Activated CD8-positive, alpha-beta memory T cell treated with anti-CD3 and anti-CD28 coated beads, Interleukin-2, amount 50 U/mL, for 1 hour (primary cell): ENCODE data around the gene DUSP10.
A peak's percentile ranks its signal among the peaks of the same experiment; 100 is the strongest.

Experiments used
- DNase-seq: peaks from one replicate; pipeline ENCODE4 v3.0.0-alpha.2; 2020; ENCODE audit errors: extremely low read depth

The DUSP10 gene

GRCh38 chr1:221741703-221742554 is at the start of gene DUSP10:
Gene DUSP10 (minus strand): TSS chr1:221742089. CDS start chr1:221739744, 2,345 bp downstream.
- DNase-seq: peak; percentile 96

GRCh38 chr1:221788466-221788865 is 46.6 kb upstream of the DUSP10 start:
- DNase-seq: no peak

GRCh38 chr1:221786647-221787046 is 44.8 kb upstream of the DUSP10 start:
- no peak for DNase-seq

DNA sequence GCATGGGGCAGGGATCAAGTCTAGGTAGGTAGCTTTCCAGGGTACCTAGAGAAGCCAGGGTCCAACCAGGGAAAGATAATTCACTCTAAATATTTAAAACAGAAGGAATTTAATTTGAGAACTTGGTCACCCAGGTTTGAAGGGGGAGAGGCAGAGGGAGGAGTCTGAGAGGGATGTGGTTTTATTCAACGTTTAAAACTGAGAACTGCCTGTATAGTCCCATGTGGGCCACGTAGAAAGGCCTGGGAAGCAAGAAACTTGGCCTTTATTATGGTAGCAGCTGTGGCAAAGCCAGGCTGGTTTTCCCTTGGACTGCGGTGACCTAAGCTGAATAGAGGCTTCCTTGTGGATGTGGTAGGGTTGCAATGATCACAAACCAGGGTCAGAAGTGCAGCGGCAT is 42.0 kb upstream of the DUSP10 start:
- no peak for DNase-seq

- DNase-seq: no peak
Observed at GRCh38 chr1:221783437-221783836, 41.5 kb upstream of the DUSP10 start.

- DNase-seq: no peak
Observed at GRCh38 chr1:221782970-221783369, 41.1 kb upstream of the DUSP10 start.

DNA sequence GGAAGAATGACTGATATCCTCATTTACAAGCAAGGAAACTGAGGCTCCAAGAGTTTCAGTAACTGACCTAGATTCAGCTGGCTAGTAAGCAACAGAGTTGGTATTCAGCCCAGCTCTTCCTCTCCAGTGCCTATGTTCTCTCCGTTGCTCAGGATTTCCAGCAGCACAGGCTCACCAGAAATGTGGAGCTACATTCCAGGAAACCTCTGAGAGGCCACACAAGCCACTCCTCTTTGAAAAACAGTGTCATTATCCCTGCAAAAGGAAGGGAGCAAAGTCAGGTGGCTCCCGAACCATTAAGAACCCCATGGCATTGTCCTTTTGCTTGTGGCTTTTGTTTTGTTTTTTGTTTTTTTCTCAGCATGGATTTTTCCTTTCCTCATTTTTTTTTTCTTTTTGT is 40.6 kb upstream of the DUSP10 start:
- DNase-seq: no peak

- no peak for DNase-seq
Observed at GRCh38 chr1:221781102-221781755, 39.3 kb upstream of the DUSP10 start.

DNA sequence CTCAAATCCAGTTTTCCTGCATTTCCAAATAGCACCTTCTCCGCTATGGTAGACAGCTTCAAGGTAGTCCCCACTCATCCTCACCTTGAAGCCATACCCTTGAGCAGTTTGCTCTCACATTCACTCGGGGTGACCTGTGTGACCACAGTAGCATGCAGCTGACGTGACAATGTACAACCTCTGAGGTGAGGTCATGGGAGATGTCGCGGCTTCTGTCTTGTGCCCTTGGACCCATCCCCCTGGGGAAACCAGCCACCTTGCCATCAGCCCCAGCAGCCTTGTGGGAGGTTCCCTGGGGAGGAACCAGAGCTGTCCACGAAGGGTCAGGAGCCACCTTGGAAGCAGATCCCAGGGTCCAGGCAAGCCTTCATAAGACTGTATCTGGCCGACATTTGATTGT is 38.3 kb upstream of the DUSP10 start:
- DNase-seq: no peak

- no peak for DNase-seq
Observed at GRCh38 chr1:221779771-221780170, 37.9 kb upstream of the DUSP10 start.

DNA sequence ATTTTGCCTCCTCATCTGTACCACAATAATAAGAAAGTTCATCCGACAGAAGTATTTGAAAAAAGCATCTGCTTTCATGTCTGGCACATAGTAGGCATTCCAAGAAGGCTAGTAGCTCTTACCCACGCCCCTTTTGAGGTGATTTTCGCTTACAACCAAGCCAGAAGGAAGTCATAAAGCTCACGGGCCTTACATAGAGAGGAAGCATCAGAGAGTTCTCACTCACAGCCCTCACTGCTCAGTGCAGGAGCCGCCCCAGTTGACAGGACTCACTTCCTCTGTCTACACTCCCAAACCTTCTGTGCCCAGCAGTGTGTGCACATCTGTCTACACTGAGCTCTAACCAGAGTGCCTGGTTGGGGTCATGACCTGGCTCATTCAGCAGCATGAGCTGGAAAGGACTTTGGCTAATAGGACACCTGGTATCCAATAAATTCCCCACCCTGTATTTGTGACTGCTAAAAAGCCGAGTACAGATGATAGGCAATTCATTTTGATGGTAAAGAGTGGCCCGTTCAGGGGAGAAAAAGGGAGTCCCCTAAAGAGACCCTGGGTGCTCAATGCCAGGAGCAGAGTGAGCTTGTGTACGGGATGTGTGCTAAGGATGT is 36.8 kb upstream of the DUSP10 start:
- DNase-seq: no peak

DNA sequence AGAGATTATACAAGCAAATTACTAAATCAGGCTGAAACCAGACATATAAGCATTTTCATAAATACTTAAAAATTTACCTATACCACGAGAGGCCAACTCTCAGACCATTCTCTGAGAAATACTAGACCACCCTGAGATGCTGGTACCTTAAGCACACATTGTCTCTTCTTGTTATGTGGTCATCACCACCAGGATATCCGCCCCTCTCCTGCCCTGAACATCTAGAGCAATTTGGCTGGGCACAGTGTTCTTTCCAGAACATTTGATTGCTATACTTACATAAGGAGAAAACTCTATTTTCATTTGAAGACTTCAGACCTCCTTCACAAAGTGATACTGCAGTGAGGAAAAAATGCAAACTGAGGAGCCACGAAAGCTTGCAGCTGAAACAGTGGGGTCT is 36.2 kb upstream of the DUSP10 start:
- no peak for DNase-seq

DNA sequence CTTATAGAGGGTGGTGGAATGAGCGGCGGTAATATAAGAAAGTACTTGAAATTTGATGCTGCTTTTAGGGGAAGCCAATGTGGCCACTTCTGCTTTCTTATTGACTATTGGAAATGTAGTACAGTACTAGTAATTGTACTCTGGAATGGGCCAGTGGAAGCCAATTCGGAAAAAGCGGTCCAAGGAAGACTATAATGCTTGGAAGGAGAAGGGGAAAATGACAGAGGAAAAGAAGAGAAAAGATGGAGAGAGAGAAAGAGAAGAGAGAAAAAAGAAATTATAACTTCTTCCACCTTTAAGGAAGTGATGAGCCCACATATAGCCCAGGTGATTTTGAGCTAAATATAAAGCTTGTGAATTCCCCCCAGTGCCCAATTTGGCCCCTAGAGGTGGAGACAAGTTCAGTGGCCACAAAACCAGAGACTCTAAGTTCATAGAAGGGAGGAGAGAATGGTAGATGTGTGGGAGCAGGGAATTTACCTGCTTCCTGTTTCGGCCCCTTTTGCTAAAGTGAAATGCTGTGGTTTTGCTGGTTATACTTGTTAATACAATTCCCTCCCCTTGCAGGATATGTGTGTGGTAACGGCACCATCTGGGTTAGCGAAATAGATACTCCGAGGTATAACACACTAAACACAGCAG is 35.7 kb upstream of the DUSP10 start:
- no peak for DNase-seq

GRCh38 chr1:221776495-221777301 is 34.8 kb upstream of the DUSP10 start:
- no peak for DNase-seq

DNA sequence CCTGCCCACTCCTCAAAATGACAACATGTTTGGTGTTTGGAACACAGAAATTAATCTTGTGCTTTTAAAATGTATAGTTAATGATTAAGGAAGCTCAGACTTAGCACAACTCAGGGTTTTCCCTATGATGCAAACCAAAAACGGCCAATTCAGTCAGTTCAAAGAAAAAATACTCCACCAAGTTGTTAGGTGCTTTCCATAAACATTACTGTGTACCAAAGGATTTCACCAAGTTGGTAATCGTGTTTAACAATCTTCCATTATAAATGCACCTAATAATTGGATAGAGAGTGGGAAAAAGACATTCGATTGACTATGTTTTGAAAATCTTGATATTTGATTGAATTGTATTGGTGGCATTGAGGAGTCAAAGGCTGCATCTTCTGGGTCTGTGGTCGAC is 33.3 kb upstream of the DUSP10 start:
- DNase-seq: no peak

- DNase-seq: no peak
Observed at GRCh38 chr1:221774054-221774842, 32.4 kb upstream of the DUSP10 start.

DNA sequence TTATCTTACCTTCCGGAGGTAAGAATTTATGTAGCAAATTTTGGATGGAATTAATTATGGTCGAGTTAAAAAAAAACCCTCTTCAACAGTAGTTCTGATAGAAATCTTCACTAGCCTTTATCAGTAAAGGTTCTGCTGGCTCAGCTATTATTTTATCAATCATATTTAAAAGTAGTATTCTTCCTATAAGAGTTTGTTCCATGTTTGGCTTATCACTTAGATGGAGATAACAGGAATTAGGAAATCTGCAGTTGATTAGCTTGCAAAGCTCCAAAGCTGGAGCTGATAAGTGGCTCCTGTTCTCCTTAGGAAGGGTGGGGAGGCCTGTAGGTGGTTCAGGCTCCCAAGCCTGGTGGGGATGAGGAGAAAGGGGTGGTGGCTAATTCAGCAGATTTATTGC is 31.5 kb upstream of the DUSP10 start:
- DNase-seq: no peak

DNA sequence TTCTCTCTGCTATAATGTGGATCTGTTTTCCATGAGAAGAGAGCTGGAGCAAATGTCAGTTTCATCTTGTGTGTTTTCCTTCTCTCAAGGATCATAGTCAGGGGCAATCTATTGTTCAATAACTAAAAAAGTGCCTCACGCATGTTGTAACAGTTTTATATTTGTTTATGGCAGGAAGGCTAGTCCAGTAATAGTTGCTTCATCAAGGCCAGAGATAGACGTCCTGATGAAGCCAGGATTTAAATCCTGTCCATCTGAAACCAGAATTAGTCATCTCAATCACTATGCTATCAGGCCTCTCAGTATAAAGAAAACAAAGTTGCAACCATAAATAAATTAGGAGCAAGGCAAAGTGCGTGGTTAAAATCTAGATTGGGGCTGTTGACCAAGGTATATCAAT is 30.2 kb upstream of the DUSP10 start:
- no peak for DNase-seq

GRCh38 chr1:221768444-221769066 is 26.7 kb upstream of the DUSP10 start:
- no peak for DNase-seq

GRCh38 chr1:221766210-221766609 is 24.3 kb upstream of the DUSP10 start:
- DNase-seq: no peak
